Panc1 (cell line): ENCODE results near the gene RYR3. TPM values are rescaled to one million over a fixed set of nuclear protein-coding genes. Genes with fewer than 3 reads are reported as not detected.

Experiments
- ATAC-seq: fragments of 200-7000 bp; cut with Tn5 transposase; 2 replicates; pipeline ENCODE4 v1.9.1; 2020; ENCODE audit warnings: mild to moderate bottlenecking, moderate library complexity
- BruUV-seq: library from RNA; stranded (reverse); fragments of 400-500 nt; replicated peaks from 2 replicates; lab custom pipeline; 2021; lab: Mats Ljungman, UMichigan
- CTCF ChIA-PET: fragments of 300-600 bp; sonication (Branson Sonifier 250); formaldehyde crosslinking; loops from one replicate; lab custom pipeline; 2022; ENCODE audit warnings: antibody characterized with exemption; lab: Charles Lee
- POLR2A ChIA-PET: fragments of 300-600 bp; sonication (Branson Sonifier 250); formaldehyde crosslinking; loops from one replicate; lab custom pipeline; 2022; ENCODE audit warnings: antibody characterized with exemption; lab: Charles Lee
- DNase-seq: peaks from one replicate; pipeline ENCODE4 v3.0.0-alpha.2; 2010; ENCODE audit warnings: low read depth, low spot score
- H3K27ac ChIP-seq: 2 replicates; pipeline ENCODE4 v1.5.1; 2011; ENCODE audit warnings: mild to moderate bottlenecking, low read length, inconsistent platforms
- H3K27me3 ChIP-seq: fragments of 200-500 bp; sonication (Bioruptor generic); 2 replicates; pipeline ENCODE4 v1.6.0; 2014; ENCODE audit warnings: low read length, inconsistent platforms; ENCODE audit not compliant: control insufficient read depth, insufficient read depth
- H3K36me3 ChIP-seq: fragments of 200-500 bp; sonication (Bioruptor generic); 2 replicates; pipeline ENCODE4 v1.5.1; 2014; ENCODE audit warnings: inconsistent platforms, mild to moderate bottlenecking, low read length, moderate library complexity; ENCODE audit not compliant: control insufficient read depth, insufficient read depth
- H3K4me1 ChIP-seq: 2 replicates; pipeline ENCODE4 v1.5.1; 2011; ENCODE audit warnings: inconsistent platforms, mild to moderate bottlenecking, low read length, moderate library complexity; ENCODE audit not compliant: control insufficient read depth, insufficient read depth
- H3K4me3 ChIP-seq, 2 experiments: 2 replicates each; pipeline ENCODE4 v1.5.1; 2011 to 2012; ENCODE audit warnings: low read depth in 2 of 2, low read length in 2 of 2, mild to moderate bottlenecking in 2 of 2, inconsistent platforms in 1 of 2, moderate library complexity in 1 of 2
- H3K9me3 ChIP-seq: fragments of 200-500 bp; sonication (Bioruptor generic); 2 replicates; pipeline ENCODE4 v1.5.1; 2014; ENCODE audit warnings: low read depth, mild to moderate bottlenecking, inconsistent platforms, low read length, moderate library complexity; ENCODE audit not compliant: control insufficient read depth, insufficient read depth
- POLR2AphosphoS5 ChIP-seq: IDR thresholded peaks from 2 replicates; pipeline ENCODE4 v1.6.1; 2012; ENCODE audit warnings: mild to moderate bottlenecking, low read depth, low read length, moderate library complexity
- SIN3A ChIP-seq: IDR thresholded peaks from 2 replicates; pipeline ENCODE4 v1.6.1; 2012; ENCODE audit warnings: low read depth, mild to moderate bottlenecking, low read length, moderate library complexity, borderline replicate concordance; ENCODE audit not compliant: insufficient read depth
- TCF7L2 ChIP-seq: IDR thresholded peaks from 2 replicates; pipeline ENCODE4 v1.6.1; 2011; ENCODE audit warnings: mild to moderate bottlenecking, low read depth, low read length, inconsistent platforms
- in situ Hi-C: cut with HindIII; loops from 2 replicates; pipeline ENCODE4 v1.10.0; 2016; ENCODE audit warnings: low sequenced_read_pairs, low pct_unique_long_range_greater_than_20kb
- intact Hi-C: fragments of 100-400 bp; cut with micrococcal nuclease; formaldehyde crosslinking; loops from one replicate; pipeline ENCODE4 v1.10.0; 2022; ENCODE audit not compliant: unreplicated experiment
- total RNA-seq: library from RNA; stranded (reverse); gene quantifications from one replicate; pipeline ENCODE4 v1.2.1, GENCODE V29; 2021; ENCODE audit not compliant: unreplicated experiment
- TF ChIP-seq, protein P1 (sequence below): fragments of 450-650 bp; IDR thresholded peaks from 2 replicates; pipeline ENCODE4 v1.5.1; 2017; ENCODE audit warnings: mild to moderate bottlenecking
- TF ChIP-seq, protein P2 (sequence below), 2 experiments: IDR thresholded peaks; 2 replicates each; pipeline ENCODE4 v1.6.1; 2011 to 2012; ENCODE audit warnings: low read depth in 2 of 2, control low read depth in 1 of 2, low read length in 1 of 2, mild to moderate bottlenecking in 1 of 2, moderate library complexity in 1 of 2; ENCODE audit not compliant: insufficient read depth in 1 of 2

The RYR3 gene
- total RNA-seq, 1 experiment from 2014 or later = not detected

GRCh38 chr15:33866101-33866737, 555.5 kb downstream of the RYR3 start:
- H3K27ac ChIP-seq = no peak overlapping the region
- no peaks in the 10 kb centered on the region for H3K4me1 ChIP-seq
- ATAC-seq (no peak), DNase-seq (no peak)
- no TSS peak for BruUV-seq
- in situ Hi-C loops = no loop called here
- ChIA-PET POLR2A (no interaction called here), CTCF (no interaction called here)
- H3K4me3 ChIP-seq = no peak overlapping the region
- no peaks in the 10 kb centered on the region for H3K36me3 ChIP-seq
- no peaks in the 10 kb centered on the region for H3K27me3 ChIP-seq
- intact Hi-C loops = no loop called here
- TF ChIP-seq SIN3A (no peak), POLR2AphosphoS5 (no peak), TCF7L2 (no peak)
- TF ChIP-seq, protein P1, sequence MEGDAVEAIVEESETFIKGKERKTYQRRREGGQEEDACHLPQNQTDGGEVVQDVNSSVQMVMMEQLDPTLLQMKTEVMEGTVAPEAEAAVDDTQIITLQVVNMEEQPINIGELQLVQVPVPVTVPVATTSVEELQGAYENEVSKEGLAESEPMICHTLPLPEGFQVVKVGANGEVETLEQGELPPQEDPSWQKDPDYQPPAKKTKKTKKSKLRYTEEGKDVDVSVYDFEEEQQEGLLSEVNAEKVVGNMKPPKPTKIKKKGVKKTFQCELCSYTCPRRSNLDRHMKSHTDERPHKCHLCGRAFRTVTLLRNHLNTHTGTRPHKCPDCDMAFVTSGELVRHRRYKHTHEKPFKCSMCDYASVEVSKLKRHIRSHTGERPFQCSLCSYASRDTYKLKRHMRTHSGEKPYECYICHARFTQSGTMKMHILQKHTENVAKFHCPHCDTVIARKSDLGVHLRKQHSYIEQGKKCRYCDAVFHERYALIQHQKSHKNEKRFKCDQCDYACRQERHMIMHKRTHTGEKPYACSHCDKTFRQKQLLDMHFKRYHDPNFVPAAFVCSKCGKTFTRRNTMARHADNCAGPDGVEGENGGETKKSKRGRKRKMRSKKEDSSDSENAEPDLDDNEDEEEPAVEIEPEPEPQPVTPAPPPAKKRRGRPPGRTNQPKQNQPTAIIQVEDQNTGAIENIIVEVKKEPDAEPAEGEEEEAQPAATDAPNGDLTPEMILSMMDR = no peak
- TF ChIP-seq, protein P2, sequence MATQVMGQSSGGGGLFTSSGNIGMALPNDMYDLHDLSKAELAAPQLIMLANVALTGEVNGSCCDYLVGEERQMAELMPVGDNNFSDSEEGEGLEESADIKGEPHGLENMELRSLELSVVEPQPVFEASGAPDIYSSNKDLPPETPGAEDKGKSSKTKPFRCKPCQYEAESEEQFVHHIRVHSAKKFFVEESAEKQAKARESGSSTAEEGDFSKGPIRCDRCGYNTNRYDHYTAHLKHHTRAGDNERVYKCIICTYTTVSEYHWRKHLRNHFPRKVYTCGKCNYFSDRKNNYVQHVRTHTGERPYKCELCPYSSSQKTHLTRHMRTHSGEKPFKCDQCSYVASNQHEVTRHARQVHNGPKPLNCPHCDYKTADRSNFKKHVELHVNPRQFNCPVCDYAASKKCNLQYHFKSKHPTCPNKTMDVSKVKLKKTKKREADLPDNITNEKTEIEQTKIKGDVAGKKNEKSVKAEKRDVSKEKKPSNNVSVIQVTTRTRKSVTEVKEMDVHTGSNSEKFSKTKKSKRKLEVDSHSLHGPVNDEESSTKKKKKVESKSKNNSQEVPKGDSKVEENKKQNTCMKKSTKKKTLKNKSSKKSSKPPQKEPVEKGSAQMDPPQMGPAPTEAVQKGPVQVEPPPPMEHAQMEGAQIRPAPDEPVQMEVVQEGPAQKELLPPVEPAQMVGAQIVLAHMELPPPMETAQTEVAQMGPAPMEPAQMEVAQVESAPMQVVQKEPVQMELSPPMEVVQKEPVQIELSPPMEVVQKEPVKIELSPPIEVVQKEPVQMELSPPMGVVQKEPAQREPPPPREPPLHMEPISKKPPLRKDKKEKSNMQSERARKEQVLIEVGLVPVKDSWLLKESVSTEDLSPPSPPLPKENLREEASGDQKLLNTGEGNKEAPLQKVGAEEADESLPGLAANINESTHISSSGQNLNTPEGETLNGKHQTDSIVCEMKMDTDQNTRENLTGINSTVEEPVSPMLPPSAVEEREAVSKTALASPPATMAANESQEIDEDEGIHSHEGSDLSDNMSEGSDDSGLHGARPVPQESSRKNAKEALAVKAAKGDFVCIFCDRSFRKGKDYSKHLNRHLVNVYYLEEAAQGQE (IDR thresholded peaks at IDR 0.05; ENCODE audit: insufficient read depth in 1 of 2, low read depth in 2 of 2, low read length in 1 of 2) = no peak
- no peaks in the 10 kb centered on the region for H3K9me3 ChIP-seq

DNA sequence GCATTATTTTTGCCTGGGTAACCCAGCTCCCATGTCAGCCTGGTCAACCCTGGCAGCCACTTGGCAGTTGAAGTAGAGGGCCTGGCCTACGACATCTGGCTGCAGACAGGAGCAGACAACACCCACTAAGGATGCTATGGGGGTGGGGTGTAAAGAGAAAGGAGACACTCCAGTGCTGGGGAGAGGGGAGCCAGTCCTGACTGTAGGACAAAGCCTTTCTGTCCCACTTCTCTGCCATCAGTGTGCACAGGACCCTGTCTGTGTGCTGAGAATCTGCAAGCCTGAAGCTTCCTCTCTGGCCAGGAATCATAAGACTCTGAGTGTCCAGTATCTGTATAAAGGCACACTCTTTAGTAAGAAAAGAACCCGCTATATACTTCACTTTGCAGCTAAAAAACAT, 561.2 kb downstream of the RYR3 start:
- ChIA-PET POLR2A (no interaction called here), CTCF (no interaction called here)
- intact Hi-C loops = no loop called here
- in situ Hi-C loops = no loop called here
- no TSS peak for BruUV-seq
- ATAC-seq (no peak; the same call in 1 of the 2 replicates), DNase-seq (no peak)
- no peaks in the 10 kb centered on the region for H3K9me3 ChIP-seq
- H3K4me1 ChIP-seq = no peaks in the 10 kb centered on the region
- H3K27ac ChIP-seq = no peak overlapping the region
- no peaks in the 10 kb centered on the region for H3K27me3 ChIP-seq
- no peak overlapping the region for H3K4me3 ChIP-seq
- TF ChIP-seq POLR2AphosphoS5 (no peak), SIN3A (no peak), TCF7L2 (no peak)
- TF ChIP-seq, protein P1 = no peak
- TF ChIP-seq, protein P2 (IDR thresholded peaks at IDR 0.05; ENCODE audit: insufficient read depth in 1 of 2, low read depth in 2 of 2, low read length in 1 of 2) = no peak
- no peaks in the 10 kb centered on the region for H3K36me3 ChIP-seq
